H9 (cell line): Measurements from ENCODE around the gene RGS21. TPM values are rescaled to one million over a fixed set of nuclear protein-coding genes. Genes with fewer than 3 reads are reported as not detected.

ENCODE experiments used
- DNase-seq: peaks from one replicate; pipeline ENCODE4 v3.0.0-alpha.2; 2017
- H2AFZ ChIP-seq: one replicate; pipeline ENCODE4 v1.6.1; 2013; ENCODE audit warnings: mild to moderate bottlenecking, low read length, control low read depth, moderate library complexity
- H2AK5ac ChIP-seq: 2 replicates; pipeline ENCODE4 v1.6.1; 2013; ENCODE audit warnings: low read length, control low read depth, mixed read lengths; ENCODE audit not compliant: insufficient read length
- H2BK120ac ChIP-seq: one replicate; pipeline ENCODE4 v1.6.1; 2013; ENCODE audit warnings: low read depth, mild to moderate bottlenecking, low read length, control low read depth, inconsistent platforms; ENCODE audit not compliant: poor library complexity, severe bottlenecking
- H2BK12ac ChIP-seq: 2 replicates; pipeline ENCODE4 v1.6.1; 2013; ENCODE audit warnings: low read length, control low read depth, mixed read lengths, low read depth; ENCODE audit not compliant: insufficient read length
- H2BK15ac ChIP-seq: 2 replicates; pipeline ENCODE4 v1.6.1; 2013; ENCODE audit warnings: low read depth, low read length, control low read depth
- H2BK20ac ChIP-seq: one replicate; pipeline ENCODE4 v1.6.1; 2013; ENCODE audit warnings: low read depth, mild to moderate bottlenecking, low read length, control low read depth, inconsistent platforms; ENCODE audit not compliant: poor library complexity, severe bottlenecking
- H2BK5ac ChIP-seq: 2 replicates; pipeline ENCODE4 v1.6.1; 2013; ENCODE audit warnings: low read length, control low read depth, mixed read lengths; ENCODE audit not compliant: insufficient read length
- H3K14ac ChIP-seq: 2 replicates; pipeline ENCODE4 v1.6.1; 2013; ENCODE audit warnings: low read length, control low read depth; ENCODE audit not compliant: insufficient read depth
- H3K18ac ChIP-seq: 2 replicates; pipeline ENCODE4 v1.6.1; 2013; ENCODE audit warnings: low read depth, mild to moderate bottlenecking, mixed read lengths, low read length, control low read depth; ENCODE audit not compliant: insufficient read length
- H3K23ac ChIP-seq: 2 replicates; pipeline ENCODE4 v1.6.1; 2013; ENCODE audit warnings: low read length, control low read depth, mixed read lengths, low read depth; ENCODE audit not compliant: insufficient read length
- H3K23me2 ChIP-seq: 2 replicates; pipeline ENCODE4 v1.6.1; 2013; ENCODE audit warnings: low read depth, mild to moderate bottlenecking, mixed read lengths, low read length, control low read depth; ENCODE audit not compliant: insufficient read length, poor library complexity, severe bottlenecking
- H3K27ac ChIP-seq: 2 replicates; pipeline ENCODE4 v1.5.1; 2013; ENCODE audit warnings: low read length, control low read depth, mixed read lengths, low read depth; ENCODE audit not compliant: insufficient read length
- H3K27me3 ChIP-seq: 2 replicates; pipeline ENCODE4 v1.6.1; 2013; ENCODE audit warnings: low read length, control low read depth, inconsistent platforms; ENCODE audit not compliant: insufficient read depth
- H3K4ac ChIP-seq: 2 replicates; pipeline ENCODE4 v1.6.1; 2013; ENCODE audit warnings: low read depth, mild to moderate bottlenecking, control low read depth, inconsistent platforms, low read length, moderate library complexity
- H3K4me1 ChIP-seq: 2 replicates; pipeline ENCODE4 v1.6.1; 2013; ENCODE audit warnings: low read length, control low read depth, inconsistent platforms; ENCODE audit not compliant: insufficient read depth
- H3K4me2 ChIP-seq: 2 replicates; pipeline ENCODE4 v1.6.1; 2013; ENCODE audit warnings: low read length, control low read depth, mixed read lengths; ENCODE audit not compliant: insufficient read length, insufficient read depth
- H3K56ac ChIP-seq: 2 replicates; pipeline ENCODE4 v1.6.1; 2013; ENCODE audit warnings: low read depth, mild to moderate bottlenecking, mixed read lengths, low read length, control low read depth; ENCODE audit not compliant: insufficient read length
- H3K79me1 ChIP-seq: 2 replicates; pipeline ENCODE4 v1.6.1; 2013; ENCODE audit warnings: low read depth, mild to moderate bottlenecking, moderate library complexity, low read length, control low read depth, inconsistent platforms; ENCODE audit not compliant: insufficient read depth, poor library complexity, severe bottlenecking
- H3K79me2 ChIP-seq: 2 replicates; pipeline ENCODE4 v1.6.1; 2013; ENCODE audit warnings: low read length, control low read depth, inconsistent platforms; ENCODE audit not compliant: insufficient read depth
- H3K9ac ChIP-seq: 2 replicates; pipeline ENCODE4 v1.6.1; 2013; ENCODE audit warnings: low read length, control low read depth, mixed read lengths; ENCODE audit not compliant: insufficient read length; ENCODE audit errors: extremely low read depth
- H3K9me3 ChIP-seq: one replicate; pipeline ENCODE4 v1.6.1; 2013; ENCODE audit warnings: low read depth, low read length, inconsistent platforms; ENCODE audit not compliant: control insufficient read depth
- H3T11ph ChIP-seq: one replicate; pipeline ENCODE4 v1.6.1; 2013; ENCODE audit warnings: mild to moderate bottlenecking, low read length, control low read depth, inconsistent platforms
- H4K20me1 ChIP-seq: one replicate; pipeline ENCODE4 v1.6.1; 2013; ENCODE audit not compliant: control insufficient read depth, insufficient read length, insufficient read depth
- H4K5ac ChIP-seq: 2 replicates; pipeline ENCODE4 v1.6.1; 2013; ENCODE audit warnings: low read depth, mild to moderate bottlenecking, mixed read lengths, low read length, control low read depth; ENCODE audit not compliant: insufficient read length
- H4K8ac ChIP-seq: replicated peaks from 2 replicates; pipeline ENCODE4 v1.6.1; 2013; ENCODE audit warnings: low read length, control low read depth, mixed read lengths, low read depth; ENCODE audit not compliant: insufficient read length
- H4K91ac ChIP-seq: 2 replicates; pipeline ENCODE4 v1.6.1; 2013; ENCODE audit warnings: low read depth, mild to moderate bottlenecking, moderate library complexity, mixed read lengths, low read length, control low read depth; ENCODE audit not compliant: insufficient read length
- H3K27ac Mint-ChIP-seq, 3 experiments: 2 replicates in 2 of 3; 3 replicates in 1 of 3; pipeline ENCODE4 v1.8.0; 2020 to 2021; ENCODE audit warnings: mixed read lengths in 3 of 3, mild to moderate bottlenecking in 1 of 3, moderate library complexity in 1 of 3
- H3K27me3 Mint-ChIP-seq: 2 replicates; pipeline ENCODE4 v1.8.0; 2021; ENCODE audit warnings: low read depth, mild to moderate bottlenecking, moderate library complexity, mixed read lengths
- H3K36me3 Mint-ChIP-seq, 3 experiments: 2 replicates in 2 of 3; 3 replicates in 1 of 3; pipeline ENCODE4 v1.8.0; 2020 to 2021; ENCODE audit warnings: low read depth in 3 of 3, mixed read lengths in 3 of 3; ENCODE audit not compliant: insufficient read depth in 1 of 3
- H3K4me1 Mint-ChIP-seq, 2 experiments: 2 replicates each; pipeline ENCODE4 v1.8.0; 2020; ENCODE audit warnings: mixed read lengths in 2 of 2
- H3K4me3 Mint-ChIP-seq, 2 experiments: 2 replicates in 1 of 2; 3 replicates in 1 of 2; pipeline ENCODE4 v1.8.0; 2020 to 2021; ENCODE audit warnings: mild to moderate bottlenecking in 2 of 2, mixed read lengths in 2 of 2, moderate library complexity in 1 of 2
- H3K9me3 Mint-ChIP-seq, 2 experiments: 2 replicates in 1 of 2; 3 replicates in 1 of 2; pipeline ENCODE4 v1.8.0; 2020; ENCODE audit warnings: mild to moderate bottlenecking in 2 of 2, mixed read lengths in 2 of 2, moderate library complexity in 1 of 2
- CTCF ChIP-seq: fragments of 200-600 bp; sonication (generic); conservative IDR thresholded peaks from 3 replicates; pipeline ENCODE4 v1.8.0; 2021; ENCODE audit warnings: antibody characterized with exemption, mild to moderate bottlenecking
- WGBS: extraction: QIAGEN DNeasy Blood & Tissue Kit; methylation state at CpG from one replicate; pipeline ENCODE4 v1.1.7; 2013; ENCODE audit warnings: missing lambda C conversion rate, low lambda C conversion rate, mixed read lengths; ENCODE audit not compliant: insufficient read length; ENCODE audit errors: extremely low coverage; 5-methylcytosine and 5-hydroxymethylcytosine counted together
- total RNA-seq: library from RNA; stranded (reverse); gene quantifications from 2 replicates; pipeline ENCODE4 v1.2.1, GENCODE V29; 2021

RGS21 gene
- total RNA-seq, 1 experiment from 2014 or later, result not detected

- H3K79me2 ChIP-seq, result no peaks in the 10 kb centered on the region
- no peak overlapping the region for H2BK20ac ChIP-seq
- no peak for TF ChIP-seq CTCF
- peaks cover 6 to 11% of the 10 kb centered on the region in 2 experiments for H3K4me1 Mint-ChIP-seq
- H2AK5ac ChIP-seq, result no peak overlapping the region
- no peaks in the 10 kb centered on the region for H3K79me1 ChIP-seq
- H3T11ph ChIP-seq, result no peak overlapping the region
- H4K20me1 ChIP-seq, result no peaks in the 10 kb centered on the region
- no peaks in the 10 kb centered on the region for H3K36me3 Mint-ChIP-seq
- no peak overlapping the region for H2BK12ac ChIP-seq
- no peak overlapping the region for H4K8ac ChIP-seq
- no peak overlapping the region for H3K27ac ChIP-seq
- no peak overlapping the region for H4K5ac ChIP-seq
- H3K9ac ChIP-seq, result no peak overlapping the region
- no peaks in the 10 kb centered on the region for H3K27me3 ChIP-seq
- H3K4ac ChIP-seq, result no peak overlapping the region
- H3K9me3 ChIP-seq, result no peaks in the 10 kb centered on the region
- no peaks in the 10 kb centered on the region for H3K4me1 ChIP-seq
- H3K27ac Mint-ChIP-seq, result no peak overlapping the region
- no peak overlapping the region for H4K91ac ChIP-seq
- H3K9me3 Mint-ChIP-seq, result no peaks in the 10 kb centered on the region
- no peak overlapping the region for H3K23ac ChIP-seq
- no peak overlapping the region for H3K56ac ChIP-seq
- H2BK120ac ChIP-seq, result no peak overlapping the region
- no peaks in the 10 kb centered on the region for H3K27me3 Mint-ChIP-seq
- H2AFZ ChIP-seq, result no peak overlapping the region
- H2BK15ac ChIP-seq, result no peak overlapping the region
- H3K23me2 ChIP-seq, result no peaks in the 10 kb centered on the region
- H3K4me3 Mint-ChIP-seq, result no peak overlapping the region
- no CpG with 5 or more reads among the region's 3 CpGs for WGBS
- no peak overlapping the region for H3K4me2 ChIP-seq
- H3K14ac ChIP-seq, result no peak overlapping the region
- no peak overlapping the region for H2BK5ac ChIP-seq
- H3K18ac ChIP-seq, result no peak overlapping the region
- DNase-seq, result no peak
Measured at GRCh38 chr1:192376374-192376773, 59.6 kb downstream of the RGS21 start.
